Adrenal gland (tissue), 5 donors: ENCODE data around the gene ADGRG7.

Experiments used
- CTCF ChIP-seq, 6 experiments: fragments of 450-650 bp in 4 of 6; fragments of 200-600 bp in 2 of 6; sonication (generic) in 1 of 6; IDR thresholded peaks; 1 replicate in 5 of 6; 2 replicates in 1 of 6; pipeline versions ENCODE4 v1.5.1 to v1.8.0; 2016 to 2021; ENCODE audit warnings: antibody characterized with exemption in 6 of 6, mild to moderate bottlenecking in 2 of 6, moderate library complexity in 1 of 6
- POLR2A ChIP-seq, 2 donors: fragments of 450-650 bp; IDR thresholded peaks; one replicate each; pipeline ENCODE4 v1.6.1; 2017; ENCODE audit warnings: antibody characterized with exemption in 2 of 2, mild to moderate bottlenecking in 2 of 2, moderate library complexity in 1 of 2
- donor health status: DM: no; HTN: no; CAD: no.

- TF ChIP-seq CTCF (IDR thresholded peaks at IDR 0.05) (no peak), POLR2A (IDR thresholded peaks at IDR 0.05) (no peak)
These were observed 100.5 kb downstream of the ADGRG7 start for GRCh38 chr3:100709842-100710260.
